Endothelial cell of umbilical vein (primary cell): ENCODE results near the gene SFR1. TPM values are rescaled to one million over a fixed set of nuclear protein-coding genes. Genes with fewer than 3 reads are reported as not detected.
A peak's percentile ranks its signal among the peaks of the same experiment; 100 is the strongest.

ENCODE experiments used
- BruUV-seq: library from RNA; stranded (reverse); fragments of 400-500 nt; replicated peaks from 2 replicates; lab custom pipeline; 2021; lab: Mats Ljungman, UMichigan
- CTCF ChIA-PET: fragments of 300-600, 350-600 bp; sonication (Branson Sonifier 250); formaldehyde crosslinking; loops from one replicate; lab custom pipeline; 2021; ENCODE audit warnings: antibody characterized with exemption, inconsistent platforms; lab: Charles Lee
- POLR2A ChIA-PET: fragments of 300-600, 350-600 bp; sonication (Branson Sonifier 250); formaldehyde crosslinking; loops from one replicate; lab custom pipeline; 2021; ENCODE audit warnings: antibody characterized with exemption, inconsistent platforms; lab: Charles Lee
- DNase-seq: peaks from one replicate; pipeline ENCODE4 v3.0.0-alpha.2; 2011; ENCODE audit warnings: low read depth, low spot score
- FAIRE-seq: peaks from 2 replicates; lab custom pipeline; 2011; peaks lifted over from hg19 to GRCh38; lab: Jason Lieb, UNC
- H2AFZ ChIP-seq: 2 replicates; pipeline ENCODE4 v1.6.0; 2012; ENCODE audit warnings: low read depth, low read length, control low read depth, inconsistent platforms
- H3K27ac ChIP-seq: 2 replicates; pipeline ENCODE4 v1.5.1; 2011; ENCODE audit warnings: low read depth, mild to moderate bottlenecking, control low read depth, low read length, moderate library complexity; ENCODE audit not compliant: insufficient read depth
- H3K27me3 ChIP-seq, 2 experiments: 2 replicates each; pipeline versions ENCODE4 v1.6.0 to v1.6.1; 2011; ENCODE audit warnings: low read length in 2 of 2, mixed read lengths in 1 of 2; ENCODE audit not compliant: control insufficient read depth in 2 of 2, insufficient read depth in 2 of 2
- H3K36me3 ChIP-seq, 2 experiments: 2 replicates in 1 of 2; 3 replicates in 1 of 2; pipeline ENCODE4 v1.5.1; 2011; ENCODE audit warnings: low read length in 2 of 2, mild to moderate bottlenecking in 1 of 2, moderate library complexity in 1 of 2; ENCODE audit not compliant: control insufficient read depth in 2 of 2, insufficient read depth in 2 of 2; ENCODE audit errors: extremely low read depth in 1 of 2
- H3K4me1 ChIP-seq: 3 replicates; pipeline ENCODE4 v1.5.1; 2011; ENCODE audit warnings: mild to moderate bottlenecking, low read length; ENCODE audit not compliant: control insufficient read depth, insufficient read depth; ENCODE audit errors: extremely low read depth
- H3K4me2 ChIP-seq: 2 replicates; pipeline ENCODE4 v1.6.1; 2011; ENCODE audit warnings: low read length, control low read depth, mixed read lengths; ENCODE audit not compliant: insufficient read depth
- H3K4me3 ChIP-seq, 3 experiments: fragments of 200-600 bp in 1 of 3; sonication (generic), shearing (Covaris generic) in 1 of 3; replicated peaks in 1 of 3; 2 replicates each; pipeline ENCODE4 v1.5.1; 2011 to 2016; ENCODE audit warnings: control low read depth in 3 of 3, low read length in 3 of 3, mild to moderate bottlenecking in 2 of 3, inconsistent platforms in 1 of 3, low read depth in 1 of 3, moderate library complexity in 1 of 3; ENCODE audit not compliant: insufficient read depth in 1 of 3
- H3K79me2 ChIP-seq: 2 replicates; pipeline ENCODE4 v1.6.0; 2012; ENCODE audit warnings: low read length, inconsistent platforms; ENCODE audit not compliant: control insufficient read depth, insufficient read depth
- H3K9ac ChIP-seq: replicated peaks from 2 replicates; pipeline ENCODE3; 2011; ENCODE audit warnings: low read length, control low read depth; ENCODE audit not compliant: insufficient read depth; ENCODE audit errors: extremely low read depth
- H3K9me1 ChIP-seq: replicated peaks from 3 replicates; pipeline ENCODE4 v1.6.0; 2011; ENCODE audit warnings: mild to moderate bottlenecking, low read length; ENCODE audit not compliant: control insufficient read depth, insufficient read depth; ENCODE audit errors: extremely low read depth
- H3K9me3 ChIP-seq: replicated peaks from 2 replicates; pipeline ENCODE4 v1.5.1; 2012; ENCODE audit warnings: low read length, inconsistent platforms; ENCODE audit not compliant: control insufficient read depth, insufficient read depth
- H4K20me1 ChIP-seq: replicated peaks from 2 replicates; pipeline ENCODE3; 2011; ENCODE audit warnings: mild to moderate bottlenecking, low read length; ENCODE audit not compliant: control insufficient read depth, insufficient read depth; ENCODE audit errors: extremely low read depth
- CTCF ChIP-seq, 2 donors: IDR thresholded peaks; 1 replicate in 1 of 2; 2 replicates in 1 of 2; pipeline ENCODE4 v1.5.1; 2011; ENCODE audit warnings: low read length in 2 of 2, mild to moderate bottlenecking in 2 of 2, moderate library complexity in 2 of 2, control low read depth in 1 of 2, inconsistent platforms in 1 of 2, low read depth in 1 of 2; ENCODE audit not compliant: insufficient read depth in 1 of 2; ENCODE audit errors: extremely low read depth in 1 of 2
- EZH2 ChIP-seq: IDR thresholded peaks from 2 replicates; pipeline ENCODE4 v1.6.1; 2012; ENCODE audit warnings: borderline replicate concordance, low read depth, mild to moderate bottlenecking, moderate library complexity, low read length, inconsistent platforms; ENCODE audit not compliant: severe bottlenecking
- FOS ChIP-seq: IDR thresholded peaks from 2 replicates; pipeline ENCODE4 v1.6.1; 2011; ENCODE audit warnings: mild to moderate bottlenecking, low read length, moderate library complexity, borderline replicate concordance; ENCODE audit not compliant: insufficient read depth
- GATA2 ChIP-seq: IDR thresholded peaks from 2 replicates; pipeline ENCODE4 v1.7.0; 2011; ENCODE audit warnings: low read depth, mild to moderate bottlenecking, moderate library complexity, mixed read lengths, low read length; ENCODE audit not compliant: insufficient read length, insufficient read depth
- JUN ChIP-seq: IDR thresholded peaks from 2 replicates; pipeline ENCODE4 v1.6.1; 2011; ENCODE audit warnings: borderline replicate concordance, low read depth; ENCODE audit not compliant: insufficient read length, insufficient read depth
- MAX ChIP-seq: IDR thresholded peaks from 2 replicates; pipeline ENCODE4 v1.6.1; 2011; ENCODE audit not compliant: insufficient read depth, insufficient read length
- MYC ChIP-seq: IDR thresholded peaks from one replicate; pipeline ENCODE4 v1.6.1; 2011; ENCODE audit warnings: mild to moderate bottlenecking, low read depth, low read length
- POLR2A ChIP-seq: IDR thresholded peaks from 2 replicates; pipeline ENCODE4 v1.6.1; 2012; ENCODE audit warnings: low read depth, mild to moderate bottlenecking, control low read depth, low read length
- POLR2AphosphoS5 ChIP-seq: IDR thresholded peaks from 2 replicates; pipeline ENCODE4 v1.6.1; 2012; ENCODE audit warnings: low read depth, mild to moderate bottlenecking, control low read depth, low read length, moderate library complexity; ENCODE audit not compliant: insufficient read depth
- dilution Hi-C: fragments of 300-500 bp; cut with MboI; formaldehyde crosslinking; loops from one replicate; pipeline ENCODE4 v1.15.0; 2019; ENCODE audit warnings: low sequenced_read_pairs; ENCODE audit not compliant: extremely low pct_ligation_motif_present
- intact Hi-C: fragments of 100-400 bp; cut with micrococcal nuclease; formaldehyde crosslinking; loops from one replicate; pipeline ENCODE4 v1.10.0; 2022
- polyA plus RNA-seq, 4 experiments: library from polyadenylated mRNA; depleted of rRNA in 3 of 4; stranded (reverse) in 3 of 4; unstranded in 1 of 4; fragments of >200 nt; gene quantifications; 2 replicates each; pipeline versions ENCODE4 v1.2.1 to v1.2.3, GENCODE V29; 2011 to 2012; ENCODE audit warnings: missing spikeins in 1 of 4
- total RNA-seq: library from RNA; stranded (reverse); gene quantifications from 2 replicates; pipeline ENCODE4 v1.2.3, GENCODE V29; 2021

SFR1 gene
- total and polyA plus RNA-seq, 2 donors (not counting 3 experiments of a cell fraction or from before 2014, with no cell fraction given), result 3.6 to 8.9 TPM

- Histone ChIP-seq H3K27me3 (no peaks in the 10 kb centered on the region), H3K27ac (peak overlapping the region; percentile 97), H4K20me1 (no peaks in the 10 kb centered on the region), H3K4me3 (peak overlapping the region; percentile 25 to 71 (median 40)), H3K36me3 (no peaks in the 10 kb centered on the region), H3K9me3 (no peaks in the 10 kb centered on the region), H3K79me2 (no peaks in the 10 kb centered on the region), H3K9ac (peak overlapping the region; percentile 99), H2AFZ (peak overlapping the region; percentile 84), H3K4me1 (peaks cover 27% of the 10 kb centered on the region), H3K4me2 (peak overlapping the region; percentile 86), H3K9me1 (no peaks in the 10 kb centered on the region)
- DNase-seq (peak; percentile 93), FAIRE-seq (peak; percentile 72)
- dilution Hi-C loops, result no loop called here
- CTCF ChIA-PET, result interaction anchor here (1.0 to 4.9 kb wide), 38 partner anchors 8 to 408 kb away, joined by 3 to 87 read pairs (median 5); partner anchors contain the start of genes CFAP58 and GSTO1
- BruUV-seq, result TSS peak; percentile 98
- intact Hi-C loops, result loop anchor here (1.0 to 5.0 kb wide), 10 partner anchors 45 to 364 kb away; partner anchors contain the start of genes SLK and STN1
- POLR2A ChIA-PET, result interaction anchor here (0.7 to 0.9 kb wide), 3 partner anchors 66 to 204 kb away, joined by 3 to 4 read pairs (median 3); no protein-coding TSS in a partner anchor
- TF ChIP-seq FOS, result peak; percentile 42
- TF ChIP-seq JUN, result peak; percentile 23
- TF ChIP-seq MYC, result no peak
- no peak for TF ChIP-seq GATA2
- TF ChIP-seq MAX, result no peak
- peak; percentile 9 for TF ChIP-seq POLR2A
- TF ChIP-seq CTCF (IDR thresholded peaks at IDR 0.05; ENCODE audit: extremely low read depth in 1 of 2, insufficient read depth in 1 of 2, low read depth in 1 of 2, low read length in 2 of 2), result no peak
- TF ChIP-seq EZH2, result no peak
- TF ChIP-seq POLR2AphosphoS5, result no peak
Measured at GRCh38 chr10:104120903-104121484, 977 bp upstream of the SFR1 start.
